Uterus (tissue), 4 donors: ENCODE measurements around the gene BANF2. TPM values are rescaled to one million over a fixed set of nuclear protein-coding genes. Genes with fewer than 3 reads are reported as not detected.
"Not testable (repeated sequence)": the region's sequence is repeated elsewhere in the genome, so short reads cannot be mapped to it uniquely, and the experiment has no call there.

Experiments
- DNase-seq, 2 donors: peaks; one replicate each; pipeline ENCODE4 v3.0.0-alpha.2; 2019 to 2020
- H3K27ac ChIP-seq, 2 donors: fragments of 200-600 bp; sonication (generic); 1 replicate in 1 of 2; 2 replicates in 1 of 2; pipeline ENCODE4 v1.5.1; 2016 to 2018
- H3K27me3 ChIP-seq, 2 donors: fragments of 200-600 bp; sonication (generic); one replicate each; pipeline ENCODE4 v1.5.1; 2018 to 2019; ENCODE audit warnings: control low read depth in 1 of 2
- H3K36me3 ChIP-seq, 2 donors: fragments of 200-600 bp; sonication (generic); one replicate each; pipeline ENCODE4 v1.5.1; 2019; ENCODE audit warnings: control low read depth in 1 of 2
- H3K4me1 ChIP-seq, 2 donors: fragments of 200-600 bp; sonication (generic); one replicate each; pipeline ENCODE4 v1.5.1; 2018 to 2019; ENCODE audit warnings: control low read depth in 1 of 2
- H3K4me3 ChIP-seq, 2 donors: fragments of 200-600 bp; sonication (generic); 1 replicate in 1 of 2; 2 replicates in 1 of 2; pipeline ENCODE4 v1.5.1; 2018 to 2019; ENCODE audit warnings: mild to moderate bottlenecking in 1 of 2
- H3K9me3 ChIP-seq, 2 donors: fragments of 200-600 bp; sonication (generic); one replicate each; pipeline ENCODE4 v1.5.1; 2019; ENCODE audit warnings: control low read depth in 1 of 2
- POLR2A ChIP-seq, 2 donors: fragments of 450-650 bp; IDR thresholded peaks; one replicate each; pipeline ENCODE4 v1.6.1; 2016; ENCODE audit warnings: antibody characterized with exemption in 2 of 2, mild to moderate bottlenecking in 1 of 2, moderate library complexity in 1 of 2
- intact Hi-C: fragments of 100-400 bp; cut with DNase I; formaldehyde crosslinking; loops from one replicate; pipeline ENCODE4 v1.15.1; 2023; ENCODE audit warnings: low total_unique reads
- total RNA-seq, 4 donors: library from RNA; depleted of rRNA in 3 of 4; stranded (reverse); fragments of >200 nt in 3 of 4; gene quantifications; one replicate each; pipeline versions ENCODE4 v1.1.0 to v1.2.4, GENCODE V29; 2014 to 2023
- TF ChIP-seq, protein P1 (sequence below), 4 experiments: fragments of 200-600 bp in 2 of 4; fragments of 450-650 bp in 2 of 4; sonication (generic) in 2 of 4; IDR thresholded peaks; one replicate each; pipeline ENCODE4 v1.5.1; 2016 to 2019; ENCODE audit warnings: antibody characterized with exemption in 4 of 4, mild to moderate bottlenecking in 2 of 4, moderate library complexity in 1 of 4
- donor health status: DM: yes; HTN: yes; CAD: no.

Gene BANF2
- total RNA-seq, 4 donors from 2014 or later, result not detected

DNA sequence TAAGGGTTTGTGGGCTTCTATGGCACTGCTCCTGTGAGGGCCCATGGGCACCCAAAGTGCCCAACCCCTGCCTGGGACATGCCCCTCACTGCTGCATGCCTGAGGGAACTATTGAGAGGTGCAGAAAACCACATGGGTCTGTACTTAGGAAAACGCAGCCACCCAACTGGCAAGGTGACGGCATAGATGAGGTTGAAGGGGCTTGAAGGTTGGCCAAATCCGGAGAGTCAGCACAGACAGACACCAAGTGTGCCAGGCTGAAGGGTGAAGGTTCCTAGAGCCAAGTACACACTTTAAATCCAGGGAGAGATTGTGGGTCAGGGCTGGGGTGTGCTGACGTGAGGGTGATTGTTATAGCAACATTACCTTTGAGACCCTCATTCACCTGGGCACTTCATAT lies 6.2 kb downstream of the BANF2 start:
- no peak for TF ChIP-seq POLR2A (IDR thresholded peaks at IDR 0.05)
- TF ChIP-seq, protein P1, sequence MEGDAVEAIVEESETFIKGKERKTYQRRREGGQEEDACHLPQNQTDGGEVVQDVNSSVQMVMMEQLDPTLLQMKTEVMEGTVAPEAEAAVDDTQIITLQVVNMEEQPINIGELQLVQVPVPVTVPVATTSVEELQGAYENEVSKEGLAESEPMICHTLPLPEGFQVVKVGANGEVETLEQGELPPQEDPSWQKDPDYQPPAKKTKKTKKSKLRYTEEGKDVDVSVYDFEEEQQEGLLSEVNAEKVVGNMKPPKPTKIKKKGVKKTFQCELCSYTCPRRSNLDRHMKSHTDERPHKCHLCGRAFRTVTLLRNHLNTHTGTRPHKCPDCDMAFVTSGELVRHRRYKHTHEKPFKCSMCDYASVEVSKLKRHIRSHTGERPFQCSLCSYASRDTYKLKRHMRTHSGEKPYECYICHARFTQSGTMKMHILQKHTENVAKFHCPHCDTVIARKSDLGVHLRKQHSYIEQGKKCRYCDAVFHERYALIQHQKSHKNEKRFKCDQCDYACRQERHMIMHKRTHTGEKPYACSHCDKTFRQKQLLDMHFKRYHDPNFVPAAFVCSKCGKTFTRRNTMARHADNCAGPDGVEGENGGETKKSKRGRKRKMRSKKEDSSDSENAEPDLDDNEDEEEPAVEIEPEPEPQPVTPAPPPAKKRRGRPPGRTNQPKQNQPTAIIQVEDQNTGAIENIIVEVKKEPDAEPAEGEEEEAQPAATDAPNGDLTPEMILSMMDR (IDR thresholded peaks at IDR 0.05), result no peak
- Histone ChIP-seq H3K9me3 (no peaks in the 10 kb centered on the region), H3K27ac (no peak overlapping the region), H3K4me3 (no peak overlapping the region), H3K36me3 (no peaks in the 10 kb centered on the region), H3K4me1 (no peaks in the 10 kb centered on the region), H3K27me3 (no peaks in the 10 kb centered on the region)
- intact Hi-C loops, result no loop called here
- no peak for DNase-seq

DNA sequence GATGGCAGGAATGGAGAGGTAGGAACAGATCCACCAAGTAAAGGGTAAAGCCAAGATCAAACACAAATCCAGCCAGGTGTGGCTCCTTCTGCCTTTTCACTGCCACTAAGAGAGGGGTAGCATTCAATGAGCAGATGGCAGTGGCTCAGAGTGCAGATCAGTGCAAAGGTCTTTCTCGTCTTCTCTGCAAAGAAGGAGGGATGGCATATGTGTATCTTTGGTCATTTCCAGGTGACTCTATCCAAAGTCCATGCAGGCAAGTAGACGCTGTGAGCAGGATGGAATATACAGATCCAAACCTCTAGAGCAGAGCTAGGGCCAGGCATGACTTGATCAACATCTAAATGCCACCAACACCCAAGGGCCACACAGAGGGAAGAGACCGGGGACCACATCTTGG lies 6.9 kb downstream of the BANF2 start:
- Histone ChIP-seq H3K9me3 (no peaks in the 10 kb centered on the region), H3K27ac (no peak overlapping the region), H3K4me3 (no peak overlapping the region), H3K27me3 (no peaks in the 10 kb centered on the region), H3K36me3 (no peaks in the 10 kb centered on the region), H3K4me1 (no peaks in the 10 kb centered on the region)
- DNase-seq, result no peak
- TF ChIP-seq, protein P1 (IDR thresholded peaks at IDR 0.05), result no peak
- no peak for TF ChIP-seq POLR2A (IDR thresholded peaks at IDR 0.05)
- intact Hi-C loops, result no loop called here

DNA sequence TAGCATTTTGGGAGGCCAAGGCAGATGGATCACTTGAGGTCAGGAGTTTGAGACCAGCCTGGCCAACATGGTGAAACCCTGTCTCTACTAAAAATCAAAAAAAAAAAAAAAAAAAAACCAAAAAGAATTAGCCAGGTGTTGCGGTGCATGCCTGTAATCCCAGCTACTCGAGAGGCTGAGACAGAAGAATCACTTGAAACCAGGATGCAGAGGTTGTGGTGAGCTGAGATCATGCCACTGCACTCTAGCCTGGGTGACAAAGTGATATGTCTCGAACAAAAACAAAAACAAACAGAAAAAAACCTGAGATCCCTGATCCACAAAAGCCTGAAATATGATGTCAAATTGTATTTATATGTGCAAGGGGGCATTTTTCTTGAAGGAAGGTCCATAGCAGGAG lies 8.2 kb downstream of the BANF2 start:
- H3K36me3 ChIP-seq, H3K4me3 ChIP-seq, intact Hi-C loops, H3K27ac ChIP-seq, H3K9me3 ChIP-seq, H3K27me3 ChIP-seq, H3K4me1 ChIP-seq, DNase-seq: not testable (repeated sequence)

- H3K27ac ChIP-seq, result no peak overlapping the region
- H3K36me3 ChIP-seq, result no peaks in the 10 kb centered on the region
- DNase-seq, result no peak
- no peaks in the 10 kb centered on the region for H3K9me3 ChIP-seq
- H3K27me3 ChIP-seq, result no peaks in the 10 kb centered on the region
- H3K4me1 ChIP-seq, result no peaks in the 10 kb centered on the region
- intact Hi-C loops, result no loop called here
- no peak for TF ChIP-seq POLR2A (IDR thresholded peaks at IDR 0.05)
- TF ChIP-seq, protein P1 (IDR thresholded peaks at IDR 0.05), result no peak
- no peak overlapping the region for H3K4me3 ChIP-seq
These were observed 9.1 kb downstream of the BANF2 start for GRCh38 chr20:17708675-17709360.

DNA sequence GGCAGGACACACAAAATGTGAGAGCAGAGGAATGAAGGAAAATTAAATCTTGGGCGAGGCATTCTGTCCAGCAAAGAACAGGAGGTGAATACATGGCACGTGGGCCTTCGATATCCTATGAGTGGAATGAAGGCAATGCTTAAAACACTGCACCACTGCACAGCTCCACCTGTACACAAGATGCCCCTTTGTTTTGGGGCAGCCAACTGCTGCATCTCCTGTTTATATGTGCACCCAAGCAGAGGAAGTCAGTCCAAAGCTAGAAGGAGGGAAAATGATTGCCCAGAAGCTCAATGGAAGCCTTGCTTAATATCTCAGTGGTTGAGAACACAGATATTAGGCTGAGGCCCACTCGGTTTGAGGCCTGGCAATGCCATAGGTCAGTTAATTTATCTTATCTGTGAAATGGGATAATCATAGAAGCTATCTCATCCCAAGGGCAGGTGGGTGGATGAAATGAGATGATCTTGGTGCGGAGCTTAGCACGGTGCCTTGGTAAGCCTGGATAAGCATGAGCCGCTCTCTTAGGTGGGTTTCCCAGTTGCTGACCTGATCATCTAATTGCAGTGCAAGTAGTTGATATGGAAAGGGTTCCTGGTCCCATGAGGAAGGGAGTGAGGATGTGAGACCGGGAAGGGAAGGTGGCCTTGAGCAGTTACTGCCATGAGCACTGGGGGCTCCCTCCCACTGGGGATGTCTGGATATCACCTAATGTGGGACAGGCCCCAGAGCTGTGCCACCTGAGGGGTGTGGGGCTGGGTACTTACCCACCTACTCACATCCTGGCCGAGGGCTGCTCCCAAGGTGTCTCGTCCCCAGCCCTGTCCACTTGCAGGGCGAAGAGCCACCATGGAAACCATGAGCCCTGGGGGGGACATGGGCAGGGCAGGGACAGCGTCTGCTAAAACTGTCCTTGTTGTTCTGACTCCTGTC lies 9.9 kb downstream of the BANF2 start:
- peak overlapping the region in 1 of 2 donors; percentile 57 for H3K27ac ChIP-seq
- TF ChIP-seq POLR2A (IDR thresholded peaks at IDR 0.05), result no peak
- TF ChIP-seq, protein P1 (IDR thresholded peaks at IDR 0.05), result no peak
- intact Hi-C loops, result no loop called here
- H3K27me3 ChIP-seq, result no peaks in the 10 kb centered on the region
- H3K4me1 ChIP-seq, result no peaks in the 10 kb centered on the region
- no peak overlapping the region for H3K4me3 ChIP-seq
- H3K9me3 ChIP-seq, result no peaks in the 10 kb centered on the region
- no peak for DNase-seq
- no peaks in the 10 kb centered on the region for H3K36me3 ChIP-seq
